EL (cell line): Measurements from ENCODE around the gene TJAP1.
"Not testable (repeated sequence)": the region's sequence is repeated elsewhere in the genome, so short reads cannot be mapped to it uniquely, and the experiment has no call there.

Experiments used
- DNase-seq: peaks from one replicate; pipeline ENCODE4 v3.0.0-alpha.2; 2016

The TJAP1 gene

DNA sequence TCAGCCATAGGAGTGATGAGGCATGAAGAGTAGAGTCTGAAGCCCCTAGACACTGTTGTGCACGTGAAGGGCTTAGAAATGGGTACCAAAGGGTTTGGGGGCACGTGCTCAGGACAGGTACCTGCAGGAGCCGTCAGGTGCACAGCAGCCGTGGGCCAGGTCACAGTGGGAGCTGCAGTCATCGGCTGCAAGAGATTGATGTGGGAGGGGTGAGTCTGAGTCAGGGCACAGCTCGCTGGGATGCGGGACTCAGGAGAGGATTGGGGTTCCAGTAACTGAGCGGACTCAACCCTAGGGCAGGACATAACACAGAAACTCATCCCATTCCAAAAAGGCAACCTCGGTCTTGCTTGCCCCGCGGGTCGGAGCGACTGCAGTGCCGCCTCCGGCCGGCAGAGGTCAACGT, 23.1 kb upstream of the TJAP1 start:
- DNase-seq: no peak

DNA sequence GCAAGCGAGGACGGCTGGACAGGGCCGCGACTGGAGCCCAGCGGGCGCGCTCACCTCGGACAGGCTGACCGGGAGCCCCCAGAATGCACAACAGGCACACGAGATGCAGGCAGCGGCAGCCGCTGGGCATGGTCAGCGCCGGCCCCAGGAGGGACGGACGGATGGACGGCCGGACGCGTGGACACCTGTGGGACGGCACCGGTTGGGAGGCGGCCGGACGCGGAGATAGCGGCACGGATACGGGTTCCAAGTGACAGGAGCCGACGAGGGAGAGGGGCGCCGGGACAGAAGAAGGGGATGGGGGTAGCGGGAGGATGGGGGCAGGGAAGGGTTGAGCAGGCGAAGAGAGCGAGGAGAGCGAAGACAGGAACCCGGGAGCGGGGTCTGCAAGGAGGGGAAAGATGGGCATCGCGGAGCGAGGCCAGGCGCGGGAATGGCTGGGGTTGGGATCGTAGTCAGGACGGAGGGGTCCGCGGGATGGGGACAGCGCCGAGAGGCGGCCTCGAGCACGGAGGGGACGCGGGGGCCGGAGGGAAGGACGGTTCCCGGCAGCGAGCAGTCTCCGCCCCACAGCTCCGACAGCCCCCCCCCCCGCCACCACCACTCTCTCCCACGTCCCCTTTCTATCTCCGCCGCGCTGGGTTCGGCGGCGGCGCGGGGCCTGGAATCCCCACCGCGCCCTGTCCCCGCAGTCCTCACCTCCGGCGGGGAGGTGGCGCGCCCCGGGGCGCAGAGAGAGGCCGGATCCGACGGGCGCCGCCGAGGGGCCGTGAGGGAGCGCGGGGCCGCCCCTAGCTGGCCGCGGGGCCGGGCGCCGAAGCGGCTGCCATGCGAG, 22.5 kb upstream of the TJAP1 start:
- peak; percentile 87 for DNase-seq

DNA sequence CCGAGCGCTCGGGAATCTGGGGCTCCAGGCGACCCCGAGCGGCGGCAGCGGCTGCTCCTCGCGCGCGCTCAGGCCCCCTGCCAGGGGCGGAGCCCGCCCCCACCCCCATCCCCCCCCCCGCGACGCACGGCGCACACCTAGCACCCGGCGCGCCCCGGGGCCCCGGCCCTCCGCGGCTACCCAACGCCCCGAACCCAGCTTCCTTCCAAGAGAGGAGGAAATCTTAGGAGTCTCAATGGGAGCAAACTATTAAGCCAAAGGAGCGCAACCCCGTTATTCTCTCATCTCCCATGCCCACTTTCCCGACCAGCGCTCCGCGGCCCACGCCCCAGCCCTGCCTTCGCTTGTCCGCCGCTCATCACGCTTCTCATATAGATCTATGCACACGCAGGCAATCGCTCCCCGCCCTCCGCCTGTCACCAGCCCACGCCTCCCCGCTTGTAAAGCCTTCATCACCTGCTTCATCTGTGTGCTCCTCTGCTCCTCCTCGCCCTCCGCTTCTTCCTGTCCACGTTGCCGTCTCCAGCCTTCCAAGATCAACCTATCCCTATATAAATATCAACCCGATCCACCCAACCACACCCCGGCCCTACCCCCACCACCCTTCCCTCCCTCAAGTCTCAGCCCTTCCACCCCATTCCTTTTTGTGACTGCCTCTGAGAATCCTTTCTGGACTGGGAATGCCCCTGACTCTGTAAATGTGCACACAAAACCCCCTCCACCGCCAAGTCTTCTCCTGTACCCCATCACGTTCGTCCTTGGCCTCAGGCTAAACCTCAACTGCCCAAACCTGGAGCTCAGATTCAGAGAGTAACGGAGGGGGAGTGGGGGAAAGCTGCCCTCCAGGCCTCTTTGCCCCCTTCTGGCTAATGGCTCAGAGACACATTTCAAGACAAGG, 21.6 kb upstream of the TJAP1 start, which contains the start of gene DLK2:
Gene DLK2, minus strand, starts transcription at position 18 of the 898 bp plus-strand sequence. CDS start 723 bp downstream, outside the sequence.
- DNase-seq: peak; percentile 45

DNA sequence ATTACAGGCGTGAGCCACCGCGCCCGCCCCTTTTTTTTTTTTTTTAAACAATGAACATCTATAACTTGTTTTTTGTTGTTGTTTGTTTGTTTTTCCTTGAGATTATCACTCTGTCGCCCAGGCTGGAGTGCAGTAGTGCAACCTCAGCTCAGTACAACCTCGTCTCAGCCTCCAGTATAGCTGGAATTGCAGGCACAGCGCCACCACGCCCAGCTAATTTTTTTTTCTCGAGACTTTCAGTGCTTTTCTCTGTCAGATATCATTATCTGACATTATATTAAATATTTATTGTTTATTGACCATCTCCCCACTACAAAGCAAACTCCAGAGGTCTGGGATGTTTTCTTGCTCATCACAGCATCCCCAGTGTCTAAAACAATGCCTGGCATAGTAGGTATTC, 19.7 kb upstream of the TJAP1 start:
- no peak for DNase-seq

DNA sequence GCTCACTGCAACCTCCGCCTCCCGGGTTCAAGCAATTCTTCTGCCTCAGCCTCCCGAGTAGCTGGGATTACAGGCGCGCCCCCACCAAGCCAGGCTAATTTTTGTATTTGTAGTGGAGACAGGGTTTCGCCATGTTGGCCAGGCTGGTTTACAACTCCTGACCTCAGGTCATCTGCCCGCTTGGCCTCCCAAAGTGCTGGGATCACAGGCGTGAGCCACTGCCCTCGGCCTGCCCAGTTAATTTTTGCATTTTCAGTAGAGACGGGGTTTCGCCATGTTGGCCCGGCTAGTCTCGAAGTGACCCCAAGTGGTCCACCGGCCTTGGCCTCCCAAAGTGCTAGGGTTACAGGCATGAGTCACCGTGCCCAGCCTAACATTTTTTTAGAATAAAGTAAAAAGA, 19.2 kb upstream of the TJAP1 start:
- not testable (repeated sequence) for DNase-seq

DNA sequence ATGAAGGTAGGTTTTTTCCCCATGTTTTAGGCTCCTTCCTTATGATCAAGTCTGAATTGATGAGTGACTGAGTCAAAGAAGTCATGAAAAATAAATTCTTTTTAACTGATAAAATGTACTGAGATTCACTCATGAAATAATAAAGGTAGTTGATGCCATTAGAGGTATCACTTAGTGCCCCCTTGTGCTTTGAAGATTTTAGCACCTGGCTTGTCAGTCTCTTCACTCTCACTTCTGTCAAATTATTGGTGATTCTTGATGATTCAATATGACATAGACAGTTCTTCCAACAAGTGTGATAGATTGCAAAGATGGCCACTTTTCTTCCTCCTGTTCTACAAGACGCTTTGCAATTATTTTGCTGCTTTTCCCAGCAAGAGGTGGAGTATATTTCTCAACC, 17.8 kb upstream of the TJAP1 start:
- DNase-seq: no peak

DNA sequence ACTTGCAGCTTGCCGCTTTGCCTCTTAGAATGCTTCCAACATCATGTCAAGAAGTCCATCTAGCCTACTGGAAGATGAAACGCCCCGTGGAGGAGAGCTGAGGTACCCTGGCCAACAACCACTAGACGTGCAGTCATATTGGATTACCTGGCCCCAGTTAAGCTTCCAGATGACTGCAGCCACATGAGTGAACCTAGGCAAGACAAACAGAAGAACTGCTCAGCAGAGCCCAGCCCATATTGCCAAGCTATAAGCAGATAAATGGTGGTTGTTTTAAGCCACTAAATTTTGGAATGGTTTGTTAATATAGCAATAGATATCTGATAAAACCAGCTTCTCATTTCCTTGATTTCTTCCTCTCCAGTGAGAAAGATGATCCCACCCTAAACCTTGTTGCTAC, 17.3 kb upstream of the TJAP1 start:
- no peak for DNase-seq

DNA sequence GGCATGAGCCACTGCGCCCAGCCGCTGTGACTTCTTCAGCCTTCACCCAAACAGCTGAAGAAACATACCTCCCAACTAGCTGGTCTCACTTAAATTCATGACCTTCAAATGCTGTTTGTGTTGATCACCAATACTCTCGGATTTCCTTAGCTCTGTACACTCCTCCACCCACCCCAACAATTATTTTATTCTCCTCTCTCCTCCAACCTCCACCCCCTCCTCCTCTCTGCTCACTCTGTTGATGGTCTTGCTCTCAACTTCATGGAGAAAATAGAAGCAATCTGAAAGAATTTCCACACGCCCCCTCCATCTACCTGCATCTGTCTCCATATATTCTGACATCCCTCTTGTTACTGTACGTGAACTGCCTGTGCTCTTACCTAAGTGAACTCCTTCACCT, 15.4 kb upstream of the TJAP1 start:
- DNase-seq: no peak

DNA sequence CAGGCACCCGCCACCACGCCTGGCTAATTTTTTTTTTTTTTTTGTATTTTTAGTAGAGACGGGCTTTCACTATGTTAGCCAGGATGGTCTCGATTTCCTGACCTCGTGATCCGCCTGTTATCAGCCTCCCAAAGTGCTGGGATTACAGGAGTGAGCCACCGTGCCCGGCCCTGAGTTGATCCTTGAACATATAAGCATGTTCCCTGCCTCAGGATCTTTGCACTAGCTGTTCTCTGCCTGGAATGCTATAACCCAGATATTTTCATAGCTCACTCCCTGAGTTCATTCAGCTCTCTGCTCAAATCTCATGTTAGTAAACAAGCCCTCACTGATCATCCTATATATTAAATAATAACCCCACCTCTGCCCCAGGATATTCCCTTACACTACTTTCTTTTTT, 13.0 kb upstream of the TJAP1 start:
- DNase-seq: no peak

DNA sequence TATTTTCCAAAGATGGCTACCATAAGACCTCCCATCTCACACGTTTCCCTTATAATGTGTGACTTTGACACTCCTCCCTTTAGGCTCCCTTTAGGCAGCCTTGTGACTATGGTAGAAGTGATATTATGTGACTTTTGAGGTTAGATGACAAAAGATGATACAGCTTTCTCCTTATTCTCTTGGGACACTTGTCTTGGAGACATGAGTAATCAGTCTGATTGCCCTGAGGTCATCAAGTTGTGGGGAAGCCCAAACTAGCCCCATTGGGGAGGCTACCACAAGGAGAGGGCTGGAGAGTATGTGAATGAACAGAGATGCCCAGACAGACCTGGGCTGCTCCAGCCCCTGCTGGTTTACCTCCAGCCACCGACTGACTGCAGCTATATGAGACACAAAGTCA, 11.4 kb upstream of the TJAP1 start:
- no peak for DNase-seq

DNA sequence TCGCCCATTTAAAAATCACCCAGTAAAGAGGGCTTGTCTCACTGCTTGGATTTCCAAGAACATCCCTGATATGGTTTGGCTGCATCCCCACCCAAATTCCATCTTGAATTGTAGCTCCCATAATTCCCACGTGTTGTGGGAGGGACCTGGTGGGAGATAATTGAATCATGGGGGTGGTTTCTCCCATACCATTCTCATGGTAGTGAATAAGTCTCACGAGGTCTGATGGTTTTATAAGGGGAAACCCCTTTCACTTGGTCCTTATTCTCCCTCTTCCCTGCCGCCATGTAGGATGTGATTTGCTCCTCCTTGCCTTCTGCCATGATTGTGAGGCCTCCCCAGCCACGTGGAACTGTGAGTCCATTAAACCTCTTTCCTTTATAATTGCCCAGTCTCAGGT, 10.1 kb upstream of the TJAP1 start:
- not testable (repeated sequence) for DNase-seq

DNA sequence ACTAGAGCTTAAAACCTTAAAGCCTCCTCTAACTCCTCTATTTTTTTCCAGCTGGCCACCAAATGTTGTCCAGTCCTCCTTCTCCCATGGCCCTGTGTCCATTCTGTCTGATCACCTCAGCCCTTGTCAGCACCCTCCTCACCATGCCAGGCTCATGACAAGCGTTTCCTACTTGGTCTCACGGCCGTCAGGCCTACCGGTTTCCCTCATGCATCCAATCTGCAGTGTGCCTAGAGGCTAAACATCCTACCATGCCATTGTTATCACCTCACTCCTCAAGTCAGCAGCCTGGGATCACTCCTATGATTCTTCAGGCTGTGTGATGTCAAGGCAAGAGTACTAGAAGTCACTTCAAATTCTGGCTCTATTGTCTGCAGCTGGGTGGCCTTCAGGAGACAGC, 9.6 kb upstream of the TJAP1 start:
- no peak for DNase-seq

DNA sequence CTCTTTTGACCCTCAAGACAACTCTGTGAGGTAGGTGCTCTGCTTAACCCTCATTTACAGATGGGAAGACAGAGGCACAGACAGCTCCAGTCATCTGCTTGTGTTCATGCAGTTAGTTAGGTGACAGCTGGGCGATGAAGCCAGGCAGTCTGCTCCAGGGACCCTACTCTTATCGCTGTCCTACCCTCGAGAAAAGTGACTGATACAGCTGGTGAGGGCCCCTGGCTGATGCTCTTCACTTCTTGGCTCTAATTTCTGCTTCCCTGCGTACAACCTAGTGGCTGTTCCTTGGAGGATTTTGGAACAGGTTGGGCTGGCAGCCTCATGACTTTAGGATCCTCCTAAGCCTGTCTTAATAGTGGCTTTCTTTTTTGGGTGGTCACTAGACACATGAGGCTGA, 9.1 kb upstream of the TJAP1 start:
- no peak for DNase-seq

DNA sequence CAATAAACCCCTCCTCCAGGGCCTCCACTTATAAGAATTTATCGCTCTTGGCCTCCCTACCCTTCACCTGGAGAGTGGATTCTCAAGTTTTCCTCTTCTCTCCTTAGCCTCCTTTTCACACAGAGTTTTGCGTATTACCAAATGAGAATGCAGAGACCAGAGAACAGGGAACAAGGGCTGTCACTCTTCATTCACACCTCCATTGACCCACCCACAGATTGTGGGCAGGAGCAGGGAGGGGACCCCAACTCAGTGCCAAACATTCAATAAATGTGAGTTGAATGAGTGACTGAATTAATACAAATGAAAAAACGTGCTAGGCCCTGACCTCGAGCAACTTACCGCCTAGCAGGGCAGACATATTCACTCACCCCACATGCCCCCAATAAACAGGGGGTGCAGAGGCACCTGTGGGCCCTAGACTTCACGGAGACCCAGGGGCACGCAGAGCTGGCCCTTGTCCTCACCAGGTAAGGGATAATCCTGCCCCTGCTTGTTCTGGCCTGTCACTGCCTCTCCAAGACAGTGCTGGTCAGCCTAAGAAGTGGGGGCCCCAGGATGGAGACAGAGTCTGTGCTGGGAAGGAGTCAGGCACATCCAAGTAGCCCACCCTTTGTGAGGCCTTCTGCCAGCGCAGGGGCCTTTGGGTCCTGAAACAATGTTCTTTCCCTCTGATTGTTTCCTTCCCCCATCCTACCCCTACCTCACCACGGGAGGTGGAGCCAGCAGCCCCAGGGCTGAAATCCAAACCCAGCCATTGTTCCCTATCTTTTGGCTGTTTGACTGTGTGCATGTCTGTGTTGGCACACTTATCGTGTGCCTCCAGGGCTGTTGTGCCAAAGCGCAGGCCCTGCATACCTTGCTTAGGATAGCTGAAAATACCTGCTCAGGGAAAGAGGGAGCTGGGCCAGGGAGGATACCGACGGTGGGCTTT, 8.4 kb upstream of the TJAP1 start:
- DNase-seq: no peak

DNA sequence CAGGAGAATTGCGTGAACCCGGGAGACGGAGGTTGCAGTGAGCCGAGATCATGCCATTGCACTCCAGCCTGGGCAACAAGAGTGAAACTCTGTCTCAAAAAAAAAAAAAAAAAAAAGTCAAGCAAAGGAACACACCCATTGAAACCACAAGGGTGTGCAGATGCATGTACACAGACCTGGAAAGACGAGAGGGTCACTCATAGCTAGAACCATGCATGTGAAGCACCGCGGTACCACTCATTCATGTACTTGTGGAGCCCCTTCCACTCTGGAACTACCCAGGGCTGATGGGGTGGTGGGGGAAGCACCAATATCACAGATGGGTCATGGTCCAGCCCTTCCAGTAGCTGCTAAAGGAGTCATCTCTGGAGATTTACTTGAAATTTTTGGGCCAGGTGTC, 7.4 kb upstream of the TJAP1 start:
- no peak for DNase-seq

DNA sequence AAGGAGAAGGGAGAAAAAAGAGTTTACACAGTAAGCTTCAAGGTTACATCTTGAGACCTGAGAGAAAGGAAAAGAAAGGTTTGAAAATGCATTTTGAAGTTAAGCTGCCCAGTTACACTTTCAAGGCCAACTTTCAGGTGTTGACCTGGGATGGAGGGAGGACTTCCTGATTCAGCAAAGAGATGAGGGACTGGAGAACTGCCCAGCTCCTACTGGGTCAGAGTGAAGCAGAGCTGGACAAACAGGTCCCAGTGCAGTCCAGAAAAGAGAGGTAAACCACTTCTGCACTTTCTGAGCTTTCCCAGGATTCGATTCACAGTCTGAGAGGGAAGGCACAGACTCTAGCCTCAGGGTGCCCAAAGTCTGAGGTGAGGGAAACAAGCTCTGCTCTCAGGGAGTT, 6.0 kb upstream of the TJAP1 start:
- DNase-seq: no peak

DNA sequence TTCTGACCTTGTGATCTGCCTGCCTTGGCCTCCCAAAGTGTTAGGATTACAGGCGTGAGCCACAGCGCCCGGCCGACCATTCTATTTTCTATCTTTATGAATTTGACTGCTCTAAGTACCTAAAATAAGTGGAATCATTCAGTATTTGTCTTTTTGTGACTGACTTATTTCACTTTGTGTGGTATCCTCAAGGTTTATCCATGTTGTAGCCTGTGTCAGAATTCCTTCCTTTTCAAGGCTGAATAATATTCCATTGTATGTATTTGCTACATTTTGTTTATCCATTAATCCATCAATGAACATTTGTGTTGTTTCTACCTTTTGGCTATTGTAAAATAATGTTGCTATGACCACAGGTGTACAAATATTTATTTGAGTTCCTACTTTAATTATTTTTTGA, 4.9 kb upstream of the TJAP1 start:
- DNase-seq: no peak

DNA sequence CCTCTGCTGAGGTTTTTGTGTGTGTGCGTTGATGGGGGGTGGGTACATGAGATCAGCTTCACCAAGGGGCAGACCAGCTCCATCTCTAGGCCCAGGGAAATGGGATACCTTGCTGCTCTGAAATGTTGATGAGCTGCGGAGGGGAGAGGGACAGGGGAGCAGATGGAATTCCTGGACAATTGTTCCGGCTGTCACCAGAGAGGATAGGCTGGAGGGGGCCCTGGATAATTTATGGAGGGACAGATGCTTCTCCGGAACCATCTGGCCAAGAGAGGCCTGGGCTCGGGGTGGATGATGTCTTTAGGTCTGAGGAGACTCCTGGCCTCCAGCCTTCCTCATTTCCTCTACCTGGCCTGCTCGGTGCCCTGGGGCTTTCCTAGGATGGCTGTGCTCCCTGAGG, 1.9 kb upstream of the TJAP1 start:
- DNase-seq: no peak

DNA sequence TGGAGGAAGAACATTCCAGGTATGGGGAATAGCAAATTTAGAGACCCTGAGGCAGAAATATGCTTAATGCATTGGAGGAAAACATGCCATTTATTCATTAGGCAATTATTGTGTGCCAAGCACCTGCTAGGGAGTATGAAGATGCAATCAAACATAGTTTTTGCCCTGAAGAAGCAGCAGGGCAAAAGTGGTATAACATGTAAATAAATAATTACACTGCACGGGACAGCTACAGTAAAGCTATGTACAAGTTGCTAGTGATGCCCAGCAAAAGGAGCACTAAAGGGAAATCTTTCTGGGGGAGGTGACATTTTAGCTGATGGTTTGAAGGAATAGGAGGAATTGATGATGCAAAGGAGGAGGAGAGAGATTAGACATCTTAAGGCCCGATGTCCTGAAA, 624 bp upstream of the TJAP1 start:
- DNase-seq: no peak

DNA sequence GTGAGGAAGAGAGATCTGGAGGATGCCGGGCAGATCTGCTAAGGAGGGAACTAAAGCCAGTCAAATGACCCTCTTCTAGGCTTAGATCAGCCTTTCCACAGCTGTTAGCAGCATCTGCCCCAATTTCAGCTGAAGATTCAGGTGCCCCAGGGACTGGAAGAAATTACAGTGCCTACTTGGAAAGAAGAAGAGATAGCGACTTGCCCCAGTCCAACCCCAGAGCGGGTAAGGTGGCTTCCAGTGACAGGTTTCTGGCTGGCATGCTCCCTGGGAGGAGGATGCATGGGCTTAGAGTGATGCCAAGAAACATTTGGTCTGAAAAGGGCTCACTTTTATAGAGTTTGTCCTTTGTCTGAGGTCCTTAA, 620 bp downstream of the TJAP1 start:
- DNase-seq: no peak

DNA sequence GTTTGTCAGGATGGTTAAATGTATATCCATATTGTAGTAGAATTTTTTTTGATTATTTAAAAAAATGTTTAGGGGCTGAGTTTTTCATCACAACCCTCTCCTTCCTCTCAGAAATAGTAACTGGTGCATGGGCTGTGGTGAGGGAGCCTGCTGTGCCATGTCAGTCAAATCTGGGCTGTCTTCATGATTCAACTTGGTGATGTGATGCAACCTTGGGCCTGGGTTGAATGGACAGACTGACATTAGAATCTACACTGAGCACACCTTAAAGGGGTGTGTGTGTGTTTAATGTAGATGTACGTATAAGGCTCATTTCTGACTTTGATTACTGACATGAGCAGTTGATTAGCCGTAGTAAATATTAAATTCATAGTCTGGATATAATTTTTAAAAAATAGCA, 3.7 kb downstream of the TJAP1 start:
- no peak for DNase-seq

DNA sequence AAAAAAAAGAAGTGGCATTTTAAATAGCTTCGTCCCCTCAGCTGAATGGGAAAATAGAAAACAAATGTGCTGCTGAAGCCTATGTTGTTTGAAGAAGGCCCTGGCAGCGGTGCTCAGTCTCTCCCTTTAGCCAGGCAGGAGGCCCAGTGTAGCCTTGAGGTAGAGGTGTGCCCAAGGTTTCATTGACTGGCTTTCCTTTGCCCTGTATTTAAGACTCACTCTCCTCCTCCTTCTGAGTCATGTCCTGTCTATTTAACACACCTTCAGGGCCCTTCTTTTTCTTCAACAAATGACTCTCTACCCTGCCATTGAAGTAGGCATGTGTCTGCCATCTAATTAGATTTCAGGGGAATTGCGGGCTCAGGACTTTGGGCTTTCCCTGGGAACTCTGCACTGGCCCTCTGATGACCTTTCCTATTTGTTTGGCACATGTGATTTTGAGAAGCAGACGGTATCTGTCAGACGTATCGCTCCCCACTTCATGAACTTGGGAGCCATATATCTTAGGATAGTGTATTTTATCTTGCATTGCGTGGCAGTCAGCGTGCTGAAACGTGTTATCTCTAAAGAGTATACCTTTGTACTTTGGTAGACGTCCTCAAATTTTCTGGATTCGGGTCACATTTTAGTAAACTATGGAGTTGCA, 4.3 kb downstream of the TJAP1 start:
- DNase-seq: no peak
